ENCODE results near the gene SIGLEC15.

Gene SIGLEC15

GRCh38 chr18:45889419-45890064 lies 64.1 kb downstream of the SIGLEC15 start:
- no peaks in the 10 kb centered on the region for H3K36me3 ChIP-seq (replicated peaks; ENCODE audit: insufficient read depth, low read length)
- no peaks in the 10 kb centered on the region for H3F3A ChIP-seq (ENCODE audit: insufficient read depth, low read length)
- no peak overlapping the region for H3K4me2 ChIP-seq (ENCODE audit: low read depth, low read length)
- no peak overlapping the region for H2AFZ ChIP-seq (ENCODE audit: low read length)
- H3K27ac ChIP-seq (ENCODE audit: low read length) = no peak overlapping the region
- H3K9me2 ChIP-seq (replicated peaks; ENCODE audit: insufficient read depth, low read length) = no peaks in the 10 kb centered on the region
- TF ChIP-seq EZH2 (optimal IDR thresholded peaks at IDR 0.05; ENCODE audit: low read depth, low read length) (no peak), CTCF (IDR thresholded peaks at IDR 0.05; ENCODE audit: low read length) (no peak), EZH2phosphoT487 (IDR thresholded peaks at IDR 0.05; ENCODE audit: low read length) (no peak)
- no peak for DNase-seq
- no peak overlapping the region for H3K4me3 ChIP-seq (ENCODE audit: low read length)
- H3K79me2 ChIP-seq (ENCODE audit: low read length) = no peaks in the 10 kb centered on the region
- H4K20me1 ChIP-seq (ENCODE audit: insufficient read depth, low read length) = no peaks in the 10 kb centered on the region
- no peaks in the 10 kb centered on the region for H3K4me1 ChIP-seq (ENCODE audit: low read length)
- H3K9ac ChIP-seq (ENCODE audit: low read length) = no peak overlapping the region
- no peaks in the 10 kb centered on the region for H3K27me3 ChIP-seq (replicated peaks; ENCODE audit: insufficient read depth, low read length)
- no peaks in the 10 kb centered on the region for H3K9me3 ChIP-seq (replicated peaks; ENCODE audit: insufficient read depth, low read length)

- TF ChIP-seq CTCF (IDR thresholded peaks at IDR 0.05; ENCODE audit: low read length) = no peak
- TF ChIP-seq EZH2 (optimal IDR thresholded peaks at IDR 0.05; ENCODE audit: low read depth, low read length) = no peak
- no peak for TF ChIP-seq EZH2phosphoT487 (IDR thresholded peaks at IDR 0.05; ENCODE audit: low read length)
- H3K36me3 ChIP-seq (replicated peaks; ENCODE audit: insufficient read depth, low read length) = no peaks in the 10 kb centered on the region
- H3K9ac ChIP-seq (ENCODE audit: low read length) = no peak overlapping the region
- no peaks in the 10 kb centered on the region for H3F3A ChIP-seq (ENCODE audit: insufficient read depth, low read length)
- H3K4me3 ChIP-seq (ENCODE audit: low read length) = no peak overlapping the region
- DNase-seq = no peak
- no peaks in the 10 kb centered on the region for H4K20me1 ChIP-seq (ENCODE audit: insufficient read depth, low read length)
- 0 out of 2 replicates have a peak, but pooled peaks cover 4% of the 10 kb centered on the region for H3K4me1 ChIP-seq (ENCODE audit: low read length)
- no peak overlapping the region for H3K27ac ChIP-seq (ENCODE audit: low read length)
- H2AFZ ChIP-seq (ENCODE audit: low read length) = no peak overlapping the region
- no peaks in the 10 kb centered on the region for H3K9me3 ChIP-seq (replicated peaks; ENCODE audit: insufficient read depth, low read length)
- no peaks in the 10 kb centered on the region for H3K27me3 ChIP-seq (replicated peaks; ENCODE audit: insufficient read depth, low read length)
- no peaks in the 10 kb centered on the region for H3K9me2 ChIP-seq (replicated peaks; ENCODE audit: insufficient read depth, low read length)
- H3K79me2 ChIP-seq (ENCODE audit: low read length) = no peaks in the 10 kb centered on the region
- H3K4me2 ChIP-seq (ENCODE audit: low read depth, low read length) = no peak overlapping the region
Observed at GRCh38 chr18:45890606-45891005, 65.1 kb downstream of the SIGLEC15 start.

GRCh38 chr18:45891806-45892205 lies 66.3 kb downstream of the SIGLEC15 start:
- no peak for TF ChIP-seq EZH2phosphoT487 (IDR thresholded peaks at IDR 0.05; ENCODE audit: low read length)
- TF ChIP-seq EZH2 (optimal IDR thresholded peaks at IDR 0.05; ENCODE audit: low read depth, low read length) = no peak
- Histone ChIP-seq H3K27ac (ENCODE audit: low read length) (no peak overlapping the region), H4K20me1 (ENCODE audit: insufficient read depth, low read length) (no peaks in the 10 kb centered on the region), H3K4me2 (ENCODE audit: low read depth, low read length) (no peak overlapping the region), H3K36me3 (replicated peaks; ENCODE audit: insufficient read depth, low read length) (no peaks in the 10 kb centered on the region), H3K9ac (ENCODE audit: low read length) (no peak overlapping the region), H3K4me1 (ENCODE audit: low read length) (0 out of 2 replicates have a peak, but pooled peaks cover 6% of the 10 kb centered on the region), H3K79me2 (ENCODE audit: low read length) (no peaks in the 10 kb centered on the region), H3K9me3 (replicated peaks; ENCODE audit: insufficient read depth, low read length) (no peaks in the 10 kb centered on the region), H3K27me3 (replicated peaks; ENCODE audit: insufficient read depth, low read length) (no peaks in the 10 kb centered on the region), H3F3A (ENCODE audit: insufficient read depth, low read length) (no peaks in the 10 kb centered on the region), H2AFZ (ENCODE audit: low read length) (no peak overlapping the region), H3K4me3 (ENCODE audit: low read length) (no peak overlapping the region), H3K9me2 (replicated peaks; ENCODE audit: insufficient read depth, low read length) (no peaks in the 10 kb centered on the region)
- no peak for DNase-seq
